H1 (cell line): ENCODE measurements around the gene NALF2. TPM values are rescaled to one million over a fixed set of nuclear protein-coding genes. Genes with fewer than 3 reads are reported as not detected.

ENCODE experiments used
- CTCF ChIA-PET: fragments of 300-600 bp; sonication (Branson Sonifier 250); formaldehyde crosslinking; loops from one replicate; lab custom pipeline; 2021; ENCODE audit not compliant: partially characterized antibody; lab: Charles Lee
- POLR2A ChIA-PET: fragments of 300-600 bp; sonication (Branson Sonifier 250); formaldehyde crosslinking; loops from one replicate; lab custom pipeline; 2021; ENCODE audit warnings: inconsistent platforms; ENCODE audit not compliant: partially characterized antibody; lab: Charles Lee
- DNase-seq, 2 experiments: peaks; one replicate each; pipeline versions ENCODE4 v3.0.0 to v3.0.0-alpha.2; 2010 to 2022; ENCODE audit warnings: low spot score in 2 of 2, low read depth in 1 of 2, mixed read lengths in 1 of 2
- FAIRE-seq: peaks from 2 replicates; lab custom pipeline; 2011; peaks lifted over from hg19 to GRCh38; lab: Jason Lieb, UNC
- H2AFZ ChIP-seq: 2 replicates; pipeline ENCODE4 v1.8.1; 2012; ENCODE audit warnings: low read length, inconsistent platforms
- H2AK5ac ChIP-seq: 2 replicates; pipeline ENCODE4 v1.6.1; 2013; ENCODE audit warnings: low read depth, low read length
- H2BK120ac ChIP-seq: replicated peaks from 2 replicates; pipeline ENCODE3; 2013; ENCODE audit warnings: low read depth, low read length, inconsistent platforms
- H2BK12ac ChIP-seq: 2 replicates; pipeline ENCODE4 v1.6.1; 2013; ENCODE audit warnings: low read depth, low read length
- H2BK15ac ChIP-seq: 2 replicates; pipeline ENCODE4 v1.6.1; 2013; ENCODE audit warnings: low read length
- H2BK20ac ChIP-seq: 2 replicates; pipeline ENCODE4 v1.6.1; 2013; ENCODE audit warnings: low read length
- H2BK5ac ChIP-seq: 2 replicates; pipeline ENCODE4 v1.6.1; 2013; ENCODE audit warnings: low read depth, low read length
- H3K14ac ChIP-seq: 2 replicates; pipeline ENCODE4 v1.6.1; 2013; ENCODE audit warnings: inconsistent platforms; ENCODE audit not compliant: insufficient read length
- H3K18ac ChIP-seq: 2 replicates; pipeline ENCODE4 v1.6.1; 2013; ENCODE audit warnings: low read length; ENCODE audit errors: extremely low read depth
- H3K23ac ChIP-seq: 2 replicates; pipeline ENCODE4 v1.6.1; 2013; ENCODE audit warnings: inconsistent platforms; ENCODE audit not compliant: insufficient read length
- H3K23me2 ChIP-seq: 2 replicates; pipeline ENCODE4 v1.6.1; 2013; ENCODE audit warnings: low read depth, low read length
- H3K27ac ChIP-seq: 2 replicates; pipeline ENCODE4 v1.6.1; 2011; ENCODE audit warnings: low read depth, low read length, inconsistent platforms
- H3K27me3 ChIP-seq, 4 experiments: replicated peaks in 1 of 4; 1 replicate in 1 of 4; 2 replicates in 3 of 4; pipeline versions ENCODE4 v1.6.1 to v1.8.1; 2011 to 2013; ENCODE audit warnings: low read length in 3 of 4, mild to moderate bottlenecking in 3 of 4, inconsistent platforms in 2 of 4, mixed read lengths in 2 of 4, moderate library complexity in 1 of 4; ENCODE audit not compliant: control insufficient read depth in 3 of 4, insufficient read depth in 3 of 4; ENCODE audit errors: extremely low read depth in 1 of 4
- H3K36me3 ChIP-seq, 4 experiments: 2 replicates each; pipeline versions ENCODE4 v1.6.1 to v1.8.1; 2011 to 2013; ENCODE audit warnings: mild to moderate bottlenecking in 4 of 4, low read length in 3 of 4, moderate library complexity in 2 of 4, control low read depth in 1 of 4, inconsistent platforms in 1 of 4; ENCODE audit not compliant: insufficient read depth in 4 of 4, control insufficient read depth in 2 of 4
- H3K4ac ChIP-seq: replicated peaks from 2 replicates; pipeline ENCODE3; 2013; ENCODE audit warnings: low read length, low read depth, mixed read lengths, inconsistent platforms; ENCODE audit not compliant: insufficient read length
- H3K4me1 ChIP-seq, 4 experiments: replicated peaks in 1 of 4; 1 replicate in 1 of 4; 2 replicates in 3 of 4; pipeline versions ENCODE4 v1.6.1 to v1.8.1; 2011 to 2013; ENCODE audit warnings: low read length in 3 of 4, inconsistent platforms in 2 of 4, mixed read lengths in 1 of 4; ENCODE audit not compliant: insufficient read depth in 4 of 4, control insufficient read depth in 3 of 4
- H3K4me2 ChIP-seq, 2 experiments: 2 replicates each; pipeline versions ENCODE4 v1.6.1 to v1.8.1; 2011 to 2013; ENCODE audit warnings: low read depth in 2 of 2, low read length in 2 of 2, control low read depth in 1 of 2, inconsistent platforms in 1 of 2, mild to moderate bottlenecking in 1 of 2; ENCODE audit not compliant: insufficient read depth in 1 of 2
- H3K4me3 ChIP-seq, 4 experiments: fragments of 200-600, 300-600 bp in 1 of 4; sonication (generic), shearing (Covaris generic), sonication (Bioruptor Twin) in 1 of 4; 2 replicates each; pipeline versions ENCODE4 v1.5.1 to v1.8.1; 2011 to 2016; ENCODE audit warnings: low read length in 4 of 4, low read depth in 3 of 4, control low read depth in 2 of 4, inconsistent platforms in 2 of 4, mild to moderate bottlenecking in 2 of 4, mixed read lengths in 1 of 4, moderate library complexity in 1 of 4; ENCODE audit not compliant: insufficient read depth in 2 of 4; ENCODE audit errors: extremely low read depth in 1 of 4
- H3K56ac ChIP-seq: replicated peaks from 2 replicates; pipeline ENCODE3; 2013; ENCODE audit warnings: low read depth, mild to moderate bottlenecking, mixed read lengths, low read length, inconsistent platforms; ENCODE audit not compliant: insufficient read length
- H3K79me1 ChIP-seq: 2 replicates; pipeline ENCODE4 v1.6.1; 2013; ENCODE audit warnings: low read depth, low read length, control low read depth
- H3K79me2 ChIP-seq, 2 experiments: 2 replicates each; pipeline versions ENCODE4 v1.6.1 to v1.8.1; 2012 to 2013; ENCODE audit warnings: low read length in 2 of 2, mild to moderate bottlenecking in 2 of 2, inconsistent platforms in 1 of 2; ENCODE audit not compliant: insufficient read depth in 2 of 2, control insufficient read depth in 1 of 2
- H3K9ac ChIP-seq, 4 experiments: replicated peaks in 1 of 4; 1 replicate in 1 of 4; 2 replicates in 3 of 4; pipeline versions ENCODE4 v1.6.1 to v1.8.1; 2011 to 2013; ENCODE audit warnings: low read depth in 3 of 4, low read length in 3 of 4, control low read depth in 2 of 4, mild to moderate bottlenecking in 2 of 4, moderate library complexity in 2 of 4, inconsistent platforms in 1 of 4; ENCODE audit errors: extremely low read depth in 1 of 4
- H3K9me3 ChIP-seq, 2 experiments: 2 replicates each; pipeline versions ENCODE4 v1.6.1 to v1.8.1; 2012 to 2013; ENCODE audit warnings: mild to moderate bottlenecking in 2 of 2, moderate library complexity in 2 of 2, control low read depth in 1 of 2, inconsistent platforms in 1 of 2, low read depth in 1 of 2, low read length in 1 of 2, mixed read lengths in 1 of 2; ENCODE audit not compliant: insufficient read depth in 2 of 2
- H4K20me1 ChIP-seq, 2 experiments: replicated peaks in 1 of 2; 2 replicates each; pipeline versions ENCODE3 to v1.8.1; 2011 to 2013; ENCODE audit warnings: inconsistent platforms in 2 of 2, low read length in 2 of 2, mild to moderate bottlenecking in 1 of 2; ENCODE audit not compliant: insufficient read depth in 2 of 2, control insufficient read depth in 1 of 2
- H4K5ac ChIP-seq: 2 replicates; pipeline ENCODE4 v1.6.1; 2013; ENCODE audit warnings: low read length, low read depth, mixed read lengths, inconsistent platforms; ENCODE audit not compliant: insufficient read length
- H4K8ac ChIP-seq: 2 replicates; pipeline ENCODE4 v1.8.0; 2013; ENCODE audit warnings: mild to moderate bottlenecking, moderate library complexity, low read length, inconsistent platforms; ENCODE audit not compliant: insufficient read depth; ENCODE audit errors: extremely low read depth
- H4K91ac ChIP-seq: replicated peaks from 2 replicates; pipeline ENCODE3; 2013; ENCODE audit warnings: low read length, mixed read lengths, inconsistent platforms; ENCODE audit not compliant: insufficient read length
- CTCF ChIP-seq, 3 experiments: IDR thresholded peaks; 1 replicate in 2 of 3; 2 replicates in 1 of 3; pipeline versions ENCODE4 v1.5.1 to v1.6.1; 2011; ENCODE audit warnings: low read length in 3 of 3, mild to moderate bottlenecking in 3 of 3, inconsistent platforms in 2 of 3, low read depth in 1 of 3, moderate library complexity in 1 of 3; ENCODE audit not compliant: insufficient read depth in 1 of 3; ENCODE audit errors: control extremely low read depth in 1 of 3
- KDM1A ChIP-seq: fragments of 200-600, 300-600 bp; sonication (generic); IDR thresholded peaks from 2 replicates; pipeline ENCODE4 v1.7.1; 2016; ENCODE audit warnings: mild to moderate bottlenecking, low read length, borderline replicate concordance
- RAD21 ChIP-seq, 2 experiments: IDR thresholded peaks in 1 of 2; conservative IDR thresholded peaks in 1 of 2; 2 replicates each; pipeline ENCODE4 v1.6.1; 2011; ENCODE audit warnings: low read depth in 2 of 2, low read length in 2 of 2, improper control_type of control experiment in 1 of 2, inconsistent platforms in 1 of 2, mild to moderate bottlenecking in 1 of 2, moderate library complexity in 1 of 2
- SP1 ChIP-seq: IDR thresholded peaks from 2 replicates; pipeline ENCODE4 v1.6.1; 2011; ENCODE audit warnings: low read depth, low read length
- WGBS, 2 experiments: shearing (Covaris generic) in 1 of 2; methylation state at CpG; one replicate each; pipeline versions ENCODE4 v1.1.6 to v1.1.7; 2013 to 2015; ENCODE audit warnings: low lambda C conversion rate in 2 of 2, mixed read lengths in 2 of 2, inconsistent platforms in 1 of 2, low coverage in 1 of 2, missing lambda C conversion rate in 1 of 2; ENCODE audit not compliant: insufficient replicate concordance in 2 of 2, insufficient coverage in 1 of 2, insufficient read length in 1 of 2; ENCODE audit errors: extremely low coverage in 1 of 2, missing lambda C conversion rate in 1 of 2; 5-methylcytosine and 5-hydroxymethylcytosine counted together
- polyA plus RNA-seq, 7 experiments: library from polyadenylated mRNA; depleted of rRNA in 3 of 7; stranded (reverse) in 5 of 7; unstranded in 2 of 7; fragments of >200 nt in 5 of 7; fragments of 200-250 nt in 2 of 7; gene quantifications; 1 replicate in 5 of 7; 2 replicates in 1 of 7; 4 replicates in 1 of 7; pipeline versions ENCODE4 v1.2.1 to v1.2.3, GENCODE V29; 2011 to 2013; ENCODE audit warnings: missing spikeins in 2 of 7, mixed read lengths in 2 of 7
- total RNA-seq: library from RNA; stranded (reverse); fragmentation: NEBNext Ultra II Directional; extraction: Animal tissue kit (Norgen Biotek cat#: 25700); gene quantifications from 2 replicates; pipeline ENCODE4 v1.2.1, GENCODE V29; 2021

Gene NALF2
- total and polyA plus RNA-seq, 2 of the 8 experiments (the other 6 are each of a cell fraction or from before 2014, with no cell fraction given) = 7.5 to 15.6 TPM

- Histone ChIP-seq H3K56ac (no peak overlapping the region), H3K18ac (no peak overlapping the region), H3K9ac (no peak overlapping the region), H3K27me3 (no peaks in the 10 kb centered on the region), H4K91ac (no peak overlapping the region), H4K8ac (no peak overlapping the region), H2BK5ac (no peak overlapping the region), H2BK12ac (no peak overlapping the region), H3K9me3 (no peaks in the 10 kb centered on the region), H3K79me1 (no peaks in the 10 kb centered on the region), H3K23me2 (no peaks in the 10 kb centered on the region), H3K23ac (no peak overlapping the region), H2BK20ac (no peak overlapping the region), H3K27ac (no peak overlapping the region), H3K14ac (no peak overlapping the region), H2AFZ (no peak overlapping the region), H3K36me3 (no peaks in the 10 kb centered on the region), H3K4ac (no peak overlapping the region), H3K4me3 (no peak overlapping the region), H2BK120ac (no peak overlapping the region), H4K20me1 (no peaks in the 10 kb centered on the region), H4K5ac (no peak overlapping the region), H3K4me2 (no peak overlapping the region), H2AK5ac (no peak overlapping the region), H3K4me1 (no peaks in the 10 kb centered on the region), H2BK15ac (no peak overlapping the region), H3K79me2 (no peaks in the 10 kb centered on the region)
- DNase-seq = peak in 1 of 2 experiments; percentile 72
- ChIA-PET POLR2A (interaction anchor here (1.0 kb wide), 1 partner anchor 604 kb away, joined by 3 read pairs; no protein-coding TSS in a partner anchor), CTCF (interaction anchor here (0.5 to 3.4 kb wide), 20 partner anchors 9 to 712 kb away, joined by 3 to 23 read pairs (median 4); partner anchors contain the start of gene OTUD6A)
- 45% methylated on average over 4 of the region's 5 CpGs; no CpG with 5 or more reads in 1 of the 2 experiments for WGBS, 2 experiments
- FAIRE-seq = peak; percentile 7
- TF ChIP-seq KDM1A (no peak), SP1 (0 out of 2 replicates have a peak, but pooled peaks have one; percentile 14), RAD21 (IDR thresholded peaks at IDR 0.05 in 1 of 2, conservative IDR thresholded peaks at IDR 0.05 in 1 of 2; ENCODE audit: low read depth in 2 of 2, low read length in 2 of 2) (peak; percentile 71 to 81), CTCF (IDR thresholded peaks at IDR 0.05; ENCODE audit: control extremely low read depth in 1 of 3, insufficient read depth in 1 of 3, low read depth in 1 of 3, low read length in 3 of 3) (peak in 2 of 3 experiments; percentile 51 to 54; a peak in 3 of 4 replicates)
These were observed 10.9 kb upstream of the NALF2 start for GRCh38 chrX:69493193-69493592.
